Sciatic nerve (tissue), 2 donors: ENCODE measurements around the gene STMN3. TPM values are rescaled to one million over a fixed set of nuclear protein-coding genes. Genes with fewer than 3 reads are reported as not detected.
"Not testable (repeated sequence)": the region's sequence is repeated elsewhere in the genome, so short reads cannot be mapped to it uniquely, and the experiment has no call there.

ENCODE experiments used
- ATAC-seq: fragments of 200-7000 bp; cut with Tn5 transposase; one replicate; pipeline ENCODE4 v1.9.1; 2020; ENCODE audit warnings: mild to moderate bottlenecking, moderate library complexity
- DNase-seq: peaks from one replicate; pipeline ENCODE4 v3.0.0-alpha.2; 2020; ENCODE audit warnings: low spot score
- intact Hi-C: fragments of 100-400 bp; cut with DNase I; formaldehyde crosslinking; loops from one replicate; pipeline ENCODE4 v1.14.2; 2022
- total RNA-seq: library from RNA; stranded (reverse); fragmentation: NEBNext Ultra II Directional; extraction: Animal tissue kit (Norgen Biotek cat#: 25700); gene quantifications from one replicate; pipeline ENCODE4 v1.2.1, GENCODE V29; 2021
- donor health status: DM: no; HTN: no; CAD: no.
- donor health status: DM: no; HTN: no; CAD: no.

Gene STMN3
- total RNA-seq, 1 donor from 2014 or later: 19.7 TPM

- intact Hi-C loops: no loop called here
- ATAC-seq: no peak
- no peak for DNase-seq
These were observed 27.8 kb upstream of the STMN3 start for GRCh38 chr20:63680857-63681608.

GRCh38 chr20:63680427-63680826 lies 27.2 kb upstream of the STMN3 start:
- intact Hi-C loops: no loop called here
- DNase-seq (no peak), ATAC-seq (no peak)

- intact Hi-C loops: no loop called here
- ATAC-seq (no peak), DNase-seq (no peak)
These were observed 26.6 kb upstream of the STMN3 start for GRCh38 chr20:63679799-63680305.

- intact Hi-C loops: no loop called here
- ATAC-seq (no peak), DNase-seq (no peak)
These were observed 25.6 kb upstream of the STMN3 start for GRCh38 chr20:63678667-63679465.

GRCh38 chr20:63678071-63678470 lies 24.8 kb upstream of the STMN3 start:
- DNase-seq (no peak), ATAC-seq (no peak)
- intact Hi-C loops: no loop called here

- ATAC-seq (no peak), DNase-seq (no peak)
- intact Hi-C loops: no loop called here
These were observed 22.6 kb upstream of the STMN3 start for GRCh38 chr20:63675681-63676368.

- DNase-seq (no peak), ATAC-seq (no peak)
- intact Hi-C loops: no loop called here
These were observed 20.7 kb upstream of the STMN3 start for GRCh38 chr20:63673951-63674350.

GRCh38 chr20:63672666-63673065 lies 19.4 kb upstream of the STMN3 start:
- intact Hi-C loops: no loop called here
- DNase-seq (no peak), ATAC-seq (no peak)

GRCh38 chr20:63671695-63672094 lies 18.5 kb upstream of the STMN3 start:
- ATAC-seq, DNase-seq, intact Hi-C loops: not testable (repeated sequence)

GRCh38 chr20:63668351-63668750 lies 15.1 kb upstream of the STMN3 start:
- DNase-seq (no peak), ATAC-seq (no peak)
- intact Hi-C loops: loop anchor here (10.0 kb wide), 1 partner anchor 76 kb away; no protein-coding TSS in a partner anchor

- intact Hi-C loops: loop anchor here (10.0 kb wide), 1 partner anchor 77 kb away; no protein-coding TSS in a partner anchor
- ATAC-seq (no peak), DNase-seq (no peak)
These were observed 14.6 kb upstream of the STMN3 start for GRCh38 chr20:63667858-63668257.

GRCh38 chr20:63665708-63666107 lies 12.5 kb upstream of the STMN3 start:
- no peak for DNase-seq
- intact Hi-C loops: loop anchor here (10.0 kb wide), 1 partner anchor 79 kb away; no protein-coding TSS in a partner anchor
- no peak for ATAC-seq

- intact Hi-C loops: loop anchor here (10.0 kb wide), 1 partner anchor 80 kb away; no protein-coding TSS in a partner anchor
- no peak for DNase-seq
- ATAC-seq: peak; percentile 70
These were observed 11.8 kb upstream of the STMN3 start for GRCh38 chr20:63664861-63665594.

- DNase-seq: no peak
- ATAC-seq: no peak
- intact Hi-C loops: loop anchor here (10.0 kb wide), 1 partner anchor 81 kb away; no protein-coding TSS in a partner anchor
These were observed 11.1 kb upstream of the STMN3 start for GRCh38 chr20:63664143-63664851.

GRCh38 chr20:63663332-63664066 lies 10.3 kb upstream of the STMN3 start:
- intact Hi-C loops: loop anchor here (10.0 kb wide), 1 partner anchor 81 kb away; no protein-coding TSS in a partner anchor
- ATAC-seq: no peak
- DNase-seq: peak; percentile 56

- ATAC-seq (no peak), DNase-seq (no peak)
- intact Hi-C loops: loop anchor here (10.0 kb wide), 1 partner anchor 82 kb away; no protein-coding TSS in a partner anchor
These were observed 9.6 kb upstream of the STMN3 start for GRCh38 chr20:63662813-63663189.
